Measurements from ENCODE around the gene UIMC1. TPM values are rescaled to one million over a fixed set of nuclear protein-coding genes. Genes with fewer than 3 reads are reported as not detected.
"Not testable (repeated sequence)": the region's sequence is repeated elsewhere in the genome, so short reads cannot be mapped to it uniquely, and the experiment has no call there.

Gene UIMC1
- 10 to 100 TPM; 42.5 to 43.0 TPM for total RNA-seq

DNA sequence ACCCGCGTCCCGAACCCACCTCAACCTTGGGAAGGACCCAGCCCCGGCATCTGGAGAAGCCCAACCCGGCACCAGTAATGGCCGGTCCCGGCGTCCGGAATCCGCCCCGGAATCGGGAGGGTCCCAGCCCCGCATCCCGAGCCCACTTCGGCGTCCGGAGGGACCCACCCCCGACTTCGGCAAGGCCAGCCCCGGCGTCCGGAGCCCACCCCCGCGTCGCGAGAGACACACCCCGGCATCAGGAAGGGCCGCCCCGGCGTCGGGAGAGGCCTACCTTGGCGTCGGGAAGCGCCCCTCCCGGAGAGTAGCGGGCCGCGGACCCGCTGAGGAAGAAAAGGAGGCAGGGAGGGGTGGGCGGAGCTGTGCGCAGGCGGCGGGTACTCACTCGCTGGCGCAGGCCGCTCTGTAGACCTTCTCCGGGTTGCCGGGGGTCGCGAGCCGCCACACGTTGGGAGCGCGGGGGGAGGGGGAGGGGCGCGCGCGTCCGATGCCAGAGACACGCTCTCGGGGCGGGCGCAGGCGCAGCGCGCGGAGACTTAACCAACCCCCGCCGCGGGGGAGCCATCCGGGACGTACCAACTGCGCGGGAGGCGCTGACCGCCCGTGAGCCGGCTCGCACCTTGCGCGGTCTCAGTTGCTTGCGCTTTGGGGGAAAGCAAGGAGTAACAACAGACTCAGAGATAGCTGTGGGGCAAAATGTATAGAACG, at the start of gene UIMC1:
UIMC1 (minus strand) TSS at position 515 of the 708 bp plus-strand sequence. CDS start 24,164 bp downstream, outside the sequence.
- ATAC-seq (replicated peaks): peak; percentile 92
- no peaks in the 10 kb centered on the region for H3K9me3 Mint-ChIP-seq
- H3K36me3 Mint-ChIP-seq (ENCODE audit: low read depth): peaks cover 15% of the 10 kb centered on the region
- H3K27me3 Mint-ChIP-seq: no peaks in the 10 kb centered on the region
- peak within 1 kb of the TSS; percentile 94 for H3K27ac Mint-ChIP-seq
- peaks cover 18% of the 10 kb centered on the region for H3K4me1 Mint-ChIP-seq
- H3K4me3 Mint-ChIP-seq: peak within 1 kb of the TSS; percentile 98

DNA sequence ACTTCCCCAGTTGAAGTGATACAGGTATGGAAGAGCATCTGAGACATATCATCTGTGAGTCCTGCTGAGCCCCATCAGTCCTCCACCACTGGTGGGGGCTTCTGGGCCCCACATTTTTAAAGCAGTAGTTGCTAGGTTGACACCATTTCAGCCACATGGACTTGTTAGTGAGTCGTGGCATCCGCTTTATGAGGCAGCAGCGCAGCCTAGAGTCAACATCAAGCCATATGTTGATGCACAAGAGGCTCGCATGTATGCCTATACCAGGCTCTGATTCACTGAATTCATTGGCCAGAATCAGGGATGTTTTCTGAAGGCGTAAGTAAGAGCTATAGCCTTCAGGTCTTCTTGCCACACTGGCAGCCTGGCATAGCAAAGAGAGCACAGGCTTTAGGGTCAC, 42.7 kb upstream of the UIMC1 start:
- no peaks in the 10 kb centered on the region for H3K9me3 Mint-ChIP-seq

DNA sequence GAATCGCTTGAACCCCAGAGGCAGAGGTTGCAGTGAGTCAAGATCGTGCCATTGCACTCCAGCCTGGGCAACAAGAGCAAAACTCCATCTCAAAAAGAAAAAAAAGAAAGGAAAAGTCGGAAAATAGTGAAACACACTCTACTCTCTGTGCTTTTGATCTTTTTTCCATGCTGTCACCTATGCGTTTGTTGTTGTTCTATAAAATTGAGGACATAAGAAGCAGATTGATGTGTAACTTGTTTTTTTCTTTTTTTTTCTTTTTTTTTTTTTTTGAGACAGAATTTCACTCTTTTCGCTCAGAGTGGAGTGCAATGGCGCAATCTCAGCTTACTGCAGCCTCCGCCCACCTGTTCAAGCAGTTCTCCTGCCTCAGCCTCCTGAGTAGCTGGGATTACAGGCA, 42.0 kb upstream of the UIMC1 start:
- H3K36me3 Mint-ChIP-seq (ENCODE audit: low read depth): peaks cover 99% of the 10 kb centered on the region
- not testable (repeated sequence) for H3K9me3 Mint-ChIP-seq; H3K4me3 Mint-ChIP-seq; H3K27ac Mint-ChIP-seq; ATAC-seq (replicated peaks); H3K4me1 Mint-ChIP-seq; H3K27me3 Mint-ChIP-seq

More for the DNA sequence above, 42.7 kb upstream of the UIMC1 start:
- H3K36me3 Mint-ChIP-seq (ENCODE audit: low read depth): peaks cover 97% of the 10 kb centered on the region
- no peak overlapping the region for H3K4me3 Mint-ChIP-seq
- H3K27ac Mint-ChIP-seq: no peak overlapping the region
- H3K4me1 Mint-ChIP-seq: no peaks in the 10 kb centered on the region
- ATAC-seq (replicated peaks): no peak
- H3K27me3 Mint-ChIP-seq: no peaks in the 10 kb centered on the region

DNA sequence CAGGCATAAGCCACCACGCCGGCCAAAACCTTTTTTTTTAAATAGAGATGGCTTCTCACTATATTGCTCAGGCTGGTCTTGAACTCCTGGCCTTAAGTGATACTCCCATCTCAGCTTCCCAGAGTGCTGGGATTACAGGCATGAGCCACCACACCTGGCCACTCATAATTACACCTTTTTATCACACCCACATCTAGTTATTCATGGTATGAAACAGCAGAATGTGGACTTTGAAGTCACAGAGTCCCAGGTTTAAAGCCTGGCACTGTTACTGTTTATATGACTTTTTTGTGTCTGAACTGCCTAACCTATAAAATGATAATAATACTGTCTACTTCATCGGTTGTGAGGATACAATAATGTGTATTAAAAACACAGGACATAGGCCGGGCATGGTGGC, 39.1 kb upstream of the UIMC1 start:
- no peaks in the 10 kb centered on the region for H3K9me3 Mint-ChIP-seq
- peaks cover 5% of the 10 kb centered on the region for H3K4me1 Mint-ChIP-seq

DNA sequence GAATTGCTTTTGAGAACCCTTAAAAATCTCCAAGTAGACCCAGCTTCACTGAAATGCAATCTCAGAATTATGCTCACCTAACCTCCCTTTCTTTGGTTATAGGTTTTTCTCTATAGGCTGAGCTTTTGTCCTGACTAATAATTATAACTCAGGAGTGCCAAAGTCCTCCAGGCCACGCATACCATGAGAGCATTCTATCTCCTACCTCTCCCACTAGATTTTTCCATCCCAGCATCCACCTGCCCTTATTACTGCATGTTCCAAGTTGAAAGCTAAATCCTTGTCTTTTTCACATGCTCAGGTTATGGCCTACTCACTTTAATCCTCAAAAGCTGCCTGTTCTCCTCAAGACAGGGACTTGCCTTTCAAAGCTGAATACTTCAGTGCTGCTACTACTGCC, 38.1 kb upstream of the UIMC1 start:
- no peaks in the 10 kb centered on the region for H3K9me3 Mint-ChIP-seq
- no peak overlapping the region for H3K27ac Mint-ChIP-seq
- no peaks in the 10 kb centered on the region for H3K27me3 Mint-ChIP-seq
- no peak for ATAC-seq (replicated peaks)
- H3K4me3 Mint-ChIP-seq: no peak overlapping the region
- H3K4me1 Mint-ChIP-seq: peaks cover 5% of the 10 kb centered on the region
- H3K36me3 Mint-ChIP-seq (ENCODE audit: low read depth): peaks cover 89% of the 10 kb centered on the region

More for the DNA sequence above, 39.1 kb upstream of the UIMC1 start:
- Mint-ChIP-seq H3K36me3 (ENCODE audit: low read depth) (peaks cover 99% of the 10 kb centered on the region), H3K27me3 (no peaks in the 10 kb centered on the region), H3K4me3 (no peak overlapping the region), H3K27ac (no peak overlapping the region)
- no peak for ATAC-seq (replicated peaks)

DNA sequence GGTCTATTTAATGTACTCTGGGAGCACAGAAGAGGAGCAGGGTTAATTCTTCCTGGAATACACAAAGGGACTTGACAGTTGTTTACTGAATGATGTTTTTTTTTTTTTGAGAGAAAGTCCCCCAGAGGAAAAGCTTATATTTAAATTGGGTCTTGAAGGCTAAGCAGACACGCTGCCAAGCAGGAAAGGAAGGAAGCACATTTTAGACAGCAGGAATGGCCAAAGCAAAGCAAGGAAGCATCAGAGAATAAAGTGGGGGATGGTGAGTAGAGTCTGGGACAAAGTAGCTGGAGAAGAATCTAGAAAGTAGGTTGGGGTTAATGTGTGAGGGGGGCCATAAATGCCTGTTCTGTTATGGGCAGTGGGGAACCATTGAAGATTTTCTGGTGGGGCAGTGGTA, 37.4 kb upstream of the UIMC1 start:
- Mint-ChIP-seq H3K4me3 (no peak overlapping the region), H3K4me1 (peaks cover 5% of the 10 kb centered on the region)
- no peak for ATAC-seq (replicated peaks)

DNA sequence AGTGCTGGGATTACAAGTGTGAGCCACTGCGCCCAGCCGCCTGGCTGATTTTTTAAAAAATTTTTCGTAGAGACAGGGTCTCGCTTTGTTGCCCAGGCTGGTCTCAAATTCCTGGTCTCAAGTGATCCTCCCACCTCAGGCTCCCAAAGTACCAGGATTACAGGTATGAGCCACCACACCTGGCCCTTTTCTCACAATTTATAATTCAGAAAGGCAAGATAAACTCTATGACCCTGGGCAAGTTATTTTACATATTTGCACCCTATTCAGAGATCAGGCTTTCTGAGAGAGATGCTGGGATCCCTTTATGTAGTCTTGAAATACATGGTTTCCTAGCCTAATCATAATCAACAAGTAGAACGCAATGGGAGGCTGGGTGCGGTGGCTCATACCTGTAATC, 36.5 kb upstream of the UIMC1 start:
- Mint-ChIP-seq H3K27ac (no peak overlapping the region), H3K4me3 (no peak overlapping the region), H3K36me3 (ENCODE audit: low read depth) (peaks cover 73% of the 10 kb centered on the region), H3K9me3 (no peaks in the 10 kb centered on the region), H3K4me1 (peaks cover 5% of the 10 kb centered on the region), H3K27me3 (no peaks in the 10 kb centered on the region)
- ATAC-seq (replicated peaks): no peak

More for the DNA sequence above, 37.4 kb upstream of the UIMC1 start:
- H3K27ac Mint-ChIP-seq: peak overlapping the region; percentile 19
- no peaks in the 10 kb centered on the region for H3K9me3 Mint-ChIP-seq
- H3K36me3 Mint-ChIP-seq (ENCODE audit: low read depth): peaks cover 82% of the 10 kb centered on the region
- H3K27me3 Mint-ChIP-seq: no peaks in the 10 kb centered on the region

DNA sequence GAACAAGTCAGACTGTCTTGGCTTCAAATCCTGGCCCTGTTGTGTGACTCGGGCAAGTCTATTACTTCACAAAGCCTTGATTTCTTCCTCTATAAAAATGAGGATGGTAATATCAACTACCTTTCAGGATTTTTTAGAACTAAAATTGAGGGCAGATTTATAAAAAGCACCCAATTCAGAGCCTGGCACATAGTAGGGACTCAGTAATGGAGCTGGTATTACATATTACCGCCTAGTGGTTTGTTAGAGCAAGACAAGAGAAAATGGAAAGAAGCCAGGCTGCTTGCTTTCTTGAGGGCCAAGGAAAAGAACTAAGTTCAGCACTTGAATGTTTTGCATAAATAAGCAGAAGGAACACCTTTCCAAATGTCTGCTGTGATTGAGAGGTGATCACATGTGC, 35.4 kb upstream of the UIMC1 start:
- Mint-ChIP-seq H3K36me3 (ENCODE audit: low read depth) (peaks cover 62% of the 10 kb centered on the region), H3K27ac (peak overlapping the region; percentile 73), H3K27me3 (no peaks in the 10 kb centered on the region), H3K4me1 (peaks cover 5% of the 10 kb centered on the region), H3K4me3 (no peak overlapping the region), H3K9me3 (no peaks in the 10 kb centered on the region)
- no peak for ATAC-seq (replicated peaks)

DNA sequence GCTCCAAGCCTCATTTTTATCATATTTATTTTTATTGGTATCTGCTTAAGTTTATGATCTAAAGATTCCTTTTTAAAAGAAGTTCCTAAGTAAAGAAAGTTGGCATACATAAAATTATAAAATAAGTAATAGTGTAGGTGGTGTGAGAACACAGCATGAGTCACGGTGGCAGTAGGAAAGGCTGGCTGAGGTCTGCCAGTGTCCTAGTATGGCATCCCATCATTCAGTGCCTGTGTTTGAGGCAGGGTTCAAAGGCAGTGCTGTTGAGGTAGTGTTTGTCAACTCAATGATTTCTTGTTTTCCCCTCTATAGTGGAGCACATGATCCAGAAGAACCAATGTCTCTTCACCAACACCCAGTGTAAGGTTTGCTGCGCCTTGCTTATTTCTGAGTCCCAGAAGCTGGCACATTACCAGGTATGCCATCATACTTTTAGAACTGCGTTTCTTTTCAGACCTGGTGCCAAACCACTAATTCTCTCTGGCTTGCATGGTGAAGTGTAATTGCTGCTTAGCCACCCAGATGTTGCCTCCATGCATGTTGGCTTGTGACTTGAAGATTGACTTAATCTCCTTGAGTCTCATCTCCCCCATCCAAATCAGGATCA, 34.3 kb upstream of the UIMC1 start:
- peak; percentile 24 for ATAC-seq (replicated peaks)
- H3K4me1 Mint-ChIP-seq: peaks cover 5% of the 10 kb centered on the region
- no peaks in the 10 kb centered on the region for H3K27me3 Mint-ChIP-seq
- no peaks in the 10 kb centered on the region for H3K9me3 Mint-ChIP-seq
- H3K36me3 Mint-ChIP-seq (ENCODE audit: low read depth): peaks cover 59% of the 10 kb centered on the region
- H3K4me3 Mint-ChIP-seq: no peak overlapping the region
- H3K27ac Mint-ChIP-seq: no peak overlapping the region

DNA sequence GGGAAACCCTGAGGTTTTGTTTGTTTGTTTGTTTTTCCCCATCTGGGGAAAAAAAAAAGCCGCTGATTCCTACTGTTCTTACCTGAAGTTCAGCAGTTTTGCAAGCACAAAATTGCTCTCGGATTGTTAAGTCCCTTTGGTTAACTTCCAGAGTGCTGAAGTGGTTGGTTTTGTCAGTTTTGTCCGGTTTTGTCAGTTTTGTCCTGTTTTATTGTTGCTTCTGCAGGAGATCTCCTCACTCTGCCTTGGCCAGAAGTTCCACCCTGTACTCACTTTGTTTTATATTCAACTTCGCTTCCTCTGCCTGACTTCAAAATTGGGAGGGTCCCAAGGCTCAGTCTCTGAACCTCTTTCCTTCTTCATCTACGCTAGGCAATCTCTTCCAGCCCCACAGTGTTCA, 30.3 kb upstream of the UIMC1 start:
- Mint-ChIP-seq H3K9me3 (no peaks in the 10 kb centered on the region), H3K27ac (no peak overlapping the region), H3K4me1 (peaks cover 5% of the 10 kb centered on the region), H3K27me3 (no peaks in the 10 kb centered on the region), H3K4me3 (no peak overlapping the region), H3K36me3 (ENCODE audit: low read depth) (peaks cover 46% of the 10 kb centered on the region)
- no peak for ATAC-seq (replicated peaks)

DNA sequence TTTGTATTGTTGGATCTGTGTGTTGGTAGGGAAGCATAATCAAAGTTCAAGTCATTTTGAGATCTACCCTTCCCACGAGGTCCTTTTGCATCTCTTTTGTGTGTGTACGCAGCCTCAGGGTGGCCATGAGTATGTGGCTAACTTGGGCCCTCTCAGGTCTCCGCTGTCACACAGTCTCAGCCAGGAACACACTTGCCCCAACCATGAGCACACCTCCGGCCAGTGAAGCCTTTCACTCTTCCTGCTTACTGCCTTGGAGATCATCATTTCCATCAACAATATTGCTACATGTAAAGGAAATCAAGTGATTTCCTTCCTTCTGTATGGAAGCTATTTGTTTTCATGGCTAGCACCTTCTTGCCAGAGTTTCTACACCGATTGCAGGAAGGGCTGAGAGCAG, 29.9 kb upstream of the UIMC1 start:
- no peaks in the 10 kb centered on the region for H3K27me3 Mint-ChIP-seq
- no peak for ATAC-seq (replicated peaks)
- peaks cover 5% of the 10 kb centered on the region for H3K4me1 Mint-ChIP-seq
- no peak overlapping the region for H3K4me3 Mint-ChIP-seq
- H3K27ac Mint-ChIP-seq: no peak overlapping the region
- H3K9me3 Mint-ChIP-seq: peaks cover 3% of the 10 kb centered on the region
- peaks cover 46% of the 10 kb centered on the region for H3K36me3 Mint-ChIP-seq (ENCODE audit: low read depth)

DNA sequence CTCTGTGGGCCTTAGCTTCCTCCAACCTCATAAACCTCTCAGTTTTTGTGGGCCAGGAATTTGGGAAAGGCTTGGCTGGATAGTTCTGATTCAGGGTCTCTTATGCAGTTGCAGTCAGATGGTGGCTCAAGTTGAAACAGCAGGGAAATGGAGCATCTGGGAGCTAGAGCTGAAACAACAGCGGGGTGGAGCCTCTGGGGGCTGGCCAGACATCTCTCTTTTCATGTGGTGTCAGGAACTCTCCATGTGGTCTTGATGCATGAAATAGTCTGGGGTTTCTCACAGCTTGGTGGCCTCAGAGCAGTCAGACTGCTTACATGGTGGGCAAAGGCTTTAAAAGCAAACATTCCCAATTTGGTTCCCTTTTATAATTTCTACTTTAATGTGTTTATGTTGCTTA, 29.4 kb upstream of the UIMC1 start:
- no peak overlapping the region for H3K27ac Mint-ChIP-seq
- no peak for ATAC-seq (replicated peaks)
- no peak overlapping the region for H3K4me3 Mint-ChIP-seq
- H3K36me3 Mint-ChIP-seq (ENCODE audit: low read depth): peaks cover 45% of the 10 kb centered on the region
- H3K27me3 Mint-ChIP-seq: no peaks in the 10 kb centered on the region
- H3K9me3 Mint-ChIP-seq: peaks cover 4% of the 10 kb centered on the region
- peaks cover 7% of the 10 kb centered on the region for H3K4me1 Mint-ChIP-seq

DNA sequence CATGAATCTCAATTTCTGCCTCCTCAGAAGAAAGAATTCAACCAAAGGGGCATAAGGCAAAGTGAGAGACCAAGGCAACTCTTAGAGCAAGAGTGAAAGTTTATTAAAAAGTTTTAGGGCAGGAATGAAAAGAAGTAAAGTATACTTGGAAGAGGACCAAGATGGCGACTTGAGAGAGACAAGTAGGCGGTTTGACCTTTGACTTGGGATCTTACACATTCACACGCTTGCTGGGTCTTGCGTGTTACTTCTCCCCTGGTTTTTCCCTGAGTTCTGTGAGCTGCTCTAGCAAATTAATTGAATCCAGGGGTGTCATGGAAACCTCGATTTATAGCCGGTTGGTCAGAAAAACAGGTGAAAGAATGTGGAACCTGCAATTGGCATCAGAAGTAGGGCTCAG, 22.9 kb upstream of the UIMC1 start:
- no peak overlapping the region for H3K4me3 Mint-ChIP-seq
- H3K27me3 Mint-ChIP-seq: no peaks in the 10 kb centered on the region

DNA sequence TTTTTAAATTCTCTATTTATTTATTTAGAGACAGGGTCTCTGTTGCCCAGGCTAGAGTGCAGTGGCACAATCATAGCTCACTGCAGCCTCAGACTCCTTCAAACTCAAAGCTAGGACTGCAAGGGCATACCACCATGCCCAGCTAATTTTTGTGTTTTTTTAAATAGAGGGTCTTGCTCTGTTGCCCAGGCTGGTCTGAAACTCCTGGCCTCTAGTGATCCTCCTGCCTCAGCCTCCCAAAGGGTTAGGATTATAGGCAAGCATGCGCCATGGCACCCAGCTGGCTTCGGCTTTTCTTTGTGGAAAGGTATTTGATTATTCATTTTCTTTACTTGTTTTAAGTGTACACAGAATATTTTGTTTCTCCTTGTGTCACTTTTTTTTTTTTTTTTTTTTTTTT, 21.1 kb upstream of the UIMC1 start:
- Mint-ChIP-seq H3K27ac (no peak overlapping the region), H3K4me3 (no peak overlapping the region), H3K9me3 (peaks cover 4% of the 10 kb centered on the region), H3K27me3 (no peaks in the 10 kb centered on the region), H3K4me1 (peaks cover 25% of the 10 kb centered on the region), H3K36me3 (ENCODE audit: low read depth) (peaks cover 69% of the 10 kb centered on the region)
- ATAC-seq (replicated peaks): no peak

More for the DNA sequence above, 22.9 kb upstream of the UIMC1 start:
- Mint-ChIP-seq H3K4me1 (peaks cover 18% of the 10 kb centered on the region), H3K27ac (no peak overlapping the region), H3K9me3 (peaks cover 4% of the 10 kb centered on the region), H3K36me3 (ENCODE audit: low read depth) (peaks cover 80% of the 10 kb centered on the region)
- no peak for ATAC-seq (replicated peaks)

DNA sequence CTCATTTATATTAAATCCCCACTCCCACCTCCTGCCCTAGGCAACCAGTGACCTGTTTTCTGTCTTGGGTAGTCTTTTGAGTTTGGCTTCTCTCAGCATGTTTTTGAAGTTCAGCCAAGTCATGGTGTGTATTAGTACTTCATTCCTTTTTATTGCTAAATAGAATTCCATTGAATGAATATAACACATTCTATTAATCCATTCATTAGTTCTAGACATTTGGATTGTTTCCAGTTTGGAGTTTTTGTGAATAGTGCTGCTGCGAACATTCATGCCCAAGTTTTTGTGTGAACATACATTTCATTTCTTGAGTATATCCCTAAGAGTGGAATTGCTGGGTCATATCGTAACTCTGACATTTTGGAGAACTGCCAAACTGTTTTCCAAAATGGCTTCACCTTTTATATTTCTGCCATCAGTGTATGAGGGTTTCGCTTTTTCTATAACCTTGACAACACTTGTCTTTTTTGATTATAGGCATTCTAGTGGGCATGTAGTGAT, 18.6 kb upstream of the UIMC1 start:
- peak overlapping the region; percentile 72 for H3K27ac Mint-ChIP-seq
- H3K27me3 Mint-ChIP-seq: no peaks in the 10 kb centered on the region
- peak overlapping the region; percentile 95 for H3K4me3 Mint-ChIP-seq
- peaks cover 28% of the 10 kb centered on the region for H3K4me1 Mint-ChIP-seq
- H3K36me3 Mint-ChIP-seq (ENCODE audit: low read depth): peaks cover 47% of the 10 kb centered on the region
- no peaks in the 10 kb centered on the region for H3K9me3 Mint-ChIP-seq
- no peak for ATAC-seq (replicated peaks)
